ENCODE data around the gene NKX1-2.
"Not testable (repeated sequence)": the region's sequence is repeated elsewhere in the genome, so short reads cannot be mapped to it uniquely, and the experiment has no call there.

NKX1-2 gene

DNA sequence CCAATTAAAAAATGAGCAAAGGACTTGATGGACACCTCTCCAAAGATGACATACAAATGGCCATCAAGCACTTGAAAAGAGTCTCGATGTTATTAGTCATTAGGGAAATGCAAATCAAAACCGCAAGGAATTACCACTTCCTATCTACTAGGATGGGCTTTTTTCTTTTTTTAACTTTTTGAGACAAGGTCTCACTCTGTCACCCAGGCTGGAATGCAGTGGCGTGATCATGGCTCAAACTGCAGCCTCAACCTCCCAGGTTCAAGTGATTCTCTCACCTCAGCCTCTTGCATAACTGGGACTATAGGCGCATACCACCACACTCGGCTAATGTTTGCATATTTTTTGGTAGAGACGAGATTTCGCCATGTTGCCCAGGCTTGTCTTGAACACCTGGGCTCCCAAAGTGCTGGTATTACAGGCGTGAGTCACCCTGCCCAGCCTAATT, 13.6 kb downstream of the NKX1-2 start:
- no peak overlapping the region for H3K4me3 ChIP-seq (ENCODE audit: low read depth, low read length)
- no peak for TF ChIP-seq CTCF (IDR thresholded peaks at IDR 0.05; ENCODE audit: borderline replicate concordance, insufficient read depth, low read depth, low read length)

GRCh38 chr10:124435683-124436082, 14.2 kb downstream of the NKX1-2 start:
- not testable (repeated sequence) for H3K4me3 ChIP-seq (ENCODE audit: low read depth, low read length)

GRCh38 chr10:124433461-124433860, 16.4 kb downstream of the NKX1-2 start:
- no peak overlapping the region for H3K4me3 ChIP-seq (ENCODE audit: low read depth, low read length)
- TF ChIP-seq CTCF (IDR thresholded peaks at IDR 0.05; ENCODE audit: borderline replicate concordance, insufficient read depth, low read depth, low read length), result no peak

- no peak for TF ChIP-seq CTCF (IDR thresholded peaks at IDR 0.05; ENCODE audit: borderline replicate concordance, insufficient read depth, low read depth, low read length)
These were observed 19.8 kb downstream of the NKX1-2 start for GRCh38 chr10:124430077-124430476.

DNA sequence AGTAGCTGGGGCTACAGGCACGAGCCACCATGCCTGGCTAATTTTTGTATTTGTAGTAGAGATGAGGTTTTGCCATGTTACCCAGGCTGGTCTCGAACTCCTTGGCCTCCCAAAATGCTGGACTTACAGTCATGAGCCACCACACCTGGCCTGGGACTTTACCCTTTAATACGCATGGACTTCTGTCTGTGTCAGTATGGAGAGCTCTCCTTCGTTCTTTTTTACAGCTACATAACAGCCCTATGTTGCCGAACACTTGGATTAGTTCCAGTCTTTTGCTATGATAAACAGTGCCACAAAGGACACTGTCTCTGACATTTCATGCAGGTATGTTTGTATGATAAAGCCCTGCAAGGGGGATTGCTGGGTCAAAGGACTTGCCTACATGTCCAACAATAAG, 20.3 kb downstream of the NKX1-2 start:
- no peak for TF ChIP-seq CTCF (IDR thresholded peaks at IDR 0.05; ENCODE audit: borderline replicate concordance, insufficient read depth, low read depth, low read length)
- H3K4me3 ChIP-seq (ENCODE audit: low read depth, low read length), result no peak overlapping the region

More at GRCh38 chr10:124430077-124430476, 19.8 kb downstream of the NKX1-2 start:
- no peak overlapping the region for H3K4me3 ChIP-seq (ENCODE audit: low read depth, low read length)

GRCh38 chr10:124428207-124428777, 21.5 kb downstream of the NKX1-2 start:
- no peak overlapping the region for H3K4me3 ChIP-seq (ENCODE audit: low read depth, low read length)
- no peak for TF ChIP-seq CTCF (IDR thresholded peaks at IDR 0.05; ENCODE audit: borderline replicate concordance, insufficient read depth, low read depth, low read length)

GRCh38 chr10:124425227-124425962, 24.4 kb downstream of the NKX1-2 start:
- no peak for TF ChIP-seq CTCF (IDR thresholded peaks at IDR 0.05; ENCODE audit: borderline replicate concordance, insufficient read depth, low read depth, low read length)
- no peak overlapping the region for H3K4me3 ChIP-seq (ENCODE audit: low read depth, low read length)
